ENCODE data around the gene IDH2. TPM values are rescaled to one million over a fixed set of nuclear protein-coding genes. Genes with fewer than 3 reads are reported as not detected.

Gene IDH2
- total and polyA plus RNA-seq, 2 of the 13 experiments (the other 11 are each of a cell fraction or from before 2014, with no cell fraction given), result 121 to 145 TPM

DNA sequence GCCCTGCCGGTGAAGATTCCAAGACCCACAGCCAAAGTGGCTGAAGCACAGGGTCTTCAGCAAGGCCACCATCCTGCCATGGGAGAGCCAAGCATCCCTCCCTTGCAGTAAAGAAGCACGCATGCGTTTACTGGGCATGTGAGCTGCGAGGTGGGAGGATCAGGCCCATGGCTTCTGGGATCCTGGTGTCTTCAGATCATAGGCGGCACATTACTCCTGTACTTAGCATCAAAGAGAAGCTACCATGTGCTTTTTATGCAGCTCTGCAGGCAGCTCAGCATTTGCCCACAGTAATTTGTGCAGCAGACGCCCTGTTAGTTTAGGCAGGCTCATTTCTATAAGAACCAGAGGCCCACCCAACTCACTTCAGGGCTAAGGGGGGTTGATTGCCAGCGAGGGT lies 45.7 kb downstream of the IDH2 start:
- DNase-seq (ENCODE audit: low spot score) (no peak), ATAC-seq (no peak), FAIRE-seq (no peak)
- WGBS (ENCODE audit: low lambda C conversion rate), result 88% methylated on average over 3 of the region's 7 CpGs
- ChIA-PET CTCF (ENCODE audit: low intra/inter-chr PET ratio, low total read pairs) (no interaction called here), POLR2A (interaction anchor here (2.9 kb wide), 1 partner anchor 52 kb away, joined by 36 read pairs; no protein-coding TSS in a partner anchor)
- in situ Hi-C loops (cut with HindIII; ENCODE audit: extremely low pct_ligation_motif_present, low pct_unique_long_range_greater_than_20kb) (no loop called here), intact Hi-C loops (cut with micrococcal nuclease; ENCODE audit: unreplicated experiment) (no loop called here)
- Histone ChIP-seq H3K79me2 (ENCODE audit: insufficient read depth, low read length) (peaks cover 3% of the 10 kb centered on the region), H3K36me3 (replicated peaks in 1 of 2; ENCODE audit: control insufficient read depth in 1 of 2, insufficient read depth in 2 of 2, low read length in 2 of 2) (no peaks in the 10 kb centered on the region), H2AFZ (ENCODE audit: low read length) (no peak overlapping the region), H4K20me1 (ENCODE audit: insufficient read depth, low read length) (peaks cover 13% of the 10 kb centered on the region), H3K4me2 (ENCODE audit: low read depth, low read length) (no peak overlapping the region), H3K27ac (ENCODE audit: extremely low read length, insufficient read depth, low read length) (no peak overlapping the region), H3K4me1 (ENCODE audit: insufficient read depth, low read length) (peaks cover 51% of the 10 kb centered on the region), H3K27me3 (ENCODE audit: control insufficient read depth in 1 of 2, insufficient read depth in 2 of 2, low read length in 2 of 2) (no peaks in the 10 kb centered on the region), H3K9me3 (ENCODE audit: low read length) (no peaks in the 10 kb centered on the region), H3K4me3 (replicated peaks in 1 of 3; ENCODE audit: insufficient read depth in 1 of 3, low read depth in 2 of 3, low read length in 3 of 3) (no peak overlapping the region), H3K9ac (ENCODE audit: insufficient read depth, low read depth, low read length) (no peak overlapping the region)
- BruUV-seq (replicated peaks), result no TSS peak
- TF ChIP-seq DR1 (CRISPR knock-in tag; IDR thresholded peaks at IDR 0.05) (no peak), CREB1 (IDR thresholded peaks at IDR 0.05) (no peak), CREB1 (CRISPR knock-in tag; IDR thresholded peaks at IDR 0.05) (no peak), ZNF34 (CRISPR knock-in tag; IDR thresholded peaks at IDR 0.05; ENCODE audit: borderline replicate concordance) (no peak), ZNF253 (CRISPR knock-in tag; IDR thresholded peaks at IDR 0.05; ENCODE audit: borderline replicate concordance) (no peak), SMAD1 (CRISPR knock-in tag; IDR thresholded peaks at IDR 0.05; ENCODE audit: borderline replicate concordance, low read depth) (no peak), ZNF501 (CRISPR knock-in tag; IDR thresholded peaks at IDR 0.05) (no peak), ZNF180 (CRISPR knock-in tag; IDR thresholded peaks at IDR 0.05; ENCODE audit: borderline replicate concordance, low read depth) (no peak), ZNF567 (CRISPR knock-in tag; IDR thresholded peaks at IDR 0.05; ENCODE audit: borderline replicate concordance) (no peak), SSRP1 (CRISPR knock-in tag; IDR thresholded peaks at IDR 0.05) (no peak), ZNF619 (CRISPR knock-in tag; IDR thresholded peaks at IDR 0.05) (no peak)
- TF ChIP-seq, protein P1, sequence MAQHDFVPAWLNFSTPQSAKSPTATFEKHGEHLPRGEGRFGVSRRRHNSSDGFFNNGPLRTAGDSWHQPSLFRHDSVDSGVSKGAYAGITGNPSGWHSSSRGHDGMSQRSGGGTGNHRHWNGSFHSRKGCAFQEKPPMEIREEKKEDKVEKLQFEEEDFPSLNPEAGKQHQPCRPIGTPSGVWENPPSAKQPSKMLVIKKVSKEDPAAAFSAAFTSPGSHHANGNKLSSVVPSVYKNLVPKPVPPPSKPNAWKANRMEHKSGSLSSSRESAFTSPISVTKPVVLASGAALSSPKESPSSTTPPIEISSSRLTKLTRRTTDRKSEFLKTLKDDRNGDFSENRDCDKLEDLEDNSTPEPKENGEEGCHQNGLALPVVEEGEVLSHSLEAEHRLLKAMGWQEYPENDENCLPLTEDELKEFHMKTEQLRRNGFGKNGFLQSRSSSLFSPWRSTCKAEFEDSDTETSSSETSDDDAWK (CRISPR knock-in tag; IDR thresholded peaks at IDR 0.05), result no peak
- TF ChIP-seq, protein P2, sequence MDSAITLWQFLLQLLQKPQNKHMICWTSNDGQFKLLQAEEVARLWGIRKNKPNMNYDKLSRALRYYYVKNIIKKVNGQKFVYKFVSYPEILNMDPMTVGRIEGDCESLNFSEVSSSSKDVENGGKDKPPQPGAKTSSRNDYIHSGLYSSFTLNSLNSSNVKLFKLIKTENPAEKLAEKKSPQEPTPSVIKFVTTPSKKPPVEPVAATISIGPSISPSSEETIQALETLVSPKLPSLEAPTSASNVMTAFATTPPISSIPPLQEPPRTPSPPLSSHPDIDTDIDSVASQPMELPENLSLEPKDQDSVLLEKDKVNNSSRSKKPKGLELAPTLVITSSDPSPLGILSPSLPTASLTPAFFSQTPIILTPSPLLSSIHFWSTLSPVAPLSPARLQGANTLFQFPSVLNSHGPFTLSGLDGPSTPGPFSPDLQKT (CRISPR knock-in tag; IDR thresholded peaks at IDR 0.05; ENCODE audit: borderline replicate concordance), result no peak
- TF ChIP-seq, protein P3, sequence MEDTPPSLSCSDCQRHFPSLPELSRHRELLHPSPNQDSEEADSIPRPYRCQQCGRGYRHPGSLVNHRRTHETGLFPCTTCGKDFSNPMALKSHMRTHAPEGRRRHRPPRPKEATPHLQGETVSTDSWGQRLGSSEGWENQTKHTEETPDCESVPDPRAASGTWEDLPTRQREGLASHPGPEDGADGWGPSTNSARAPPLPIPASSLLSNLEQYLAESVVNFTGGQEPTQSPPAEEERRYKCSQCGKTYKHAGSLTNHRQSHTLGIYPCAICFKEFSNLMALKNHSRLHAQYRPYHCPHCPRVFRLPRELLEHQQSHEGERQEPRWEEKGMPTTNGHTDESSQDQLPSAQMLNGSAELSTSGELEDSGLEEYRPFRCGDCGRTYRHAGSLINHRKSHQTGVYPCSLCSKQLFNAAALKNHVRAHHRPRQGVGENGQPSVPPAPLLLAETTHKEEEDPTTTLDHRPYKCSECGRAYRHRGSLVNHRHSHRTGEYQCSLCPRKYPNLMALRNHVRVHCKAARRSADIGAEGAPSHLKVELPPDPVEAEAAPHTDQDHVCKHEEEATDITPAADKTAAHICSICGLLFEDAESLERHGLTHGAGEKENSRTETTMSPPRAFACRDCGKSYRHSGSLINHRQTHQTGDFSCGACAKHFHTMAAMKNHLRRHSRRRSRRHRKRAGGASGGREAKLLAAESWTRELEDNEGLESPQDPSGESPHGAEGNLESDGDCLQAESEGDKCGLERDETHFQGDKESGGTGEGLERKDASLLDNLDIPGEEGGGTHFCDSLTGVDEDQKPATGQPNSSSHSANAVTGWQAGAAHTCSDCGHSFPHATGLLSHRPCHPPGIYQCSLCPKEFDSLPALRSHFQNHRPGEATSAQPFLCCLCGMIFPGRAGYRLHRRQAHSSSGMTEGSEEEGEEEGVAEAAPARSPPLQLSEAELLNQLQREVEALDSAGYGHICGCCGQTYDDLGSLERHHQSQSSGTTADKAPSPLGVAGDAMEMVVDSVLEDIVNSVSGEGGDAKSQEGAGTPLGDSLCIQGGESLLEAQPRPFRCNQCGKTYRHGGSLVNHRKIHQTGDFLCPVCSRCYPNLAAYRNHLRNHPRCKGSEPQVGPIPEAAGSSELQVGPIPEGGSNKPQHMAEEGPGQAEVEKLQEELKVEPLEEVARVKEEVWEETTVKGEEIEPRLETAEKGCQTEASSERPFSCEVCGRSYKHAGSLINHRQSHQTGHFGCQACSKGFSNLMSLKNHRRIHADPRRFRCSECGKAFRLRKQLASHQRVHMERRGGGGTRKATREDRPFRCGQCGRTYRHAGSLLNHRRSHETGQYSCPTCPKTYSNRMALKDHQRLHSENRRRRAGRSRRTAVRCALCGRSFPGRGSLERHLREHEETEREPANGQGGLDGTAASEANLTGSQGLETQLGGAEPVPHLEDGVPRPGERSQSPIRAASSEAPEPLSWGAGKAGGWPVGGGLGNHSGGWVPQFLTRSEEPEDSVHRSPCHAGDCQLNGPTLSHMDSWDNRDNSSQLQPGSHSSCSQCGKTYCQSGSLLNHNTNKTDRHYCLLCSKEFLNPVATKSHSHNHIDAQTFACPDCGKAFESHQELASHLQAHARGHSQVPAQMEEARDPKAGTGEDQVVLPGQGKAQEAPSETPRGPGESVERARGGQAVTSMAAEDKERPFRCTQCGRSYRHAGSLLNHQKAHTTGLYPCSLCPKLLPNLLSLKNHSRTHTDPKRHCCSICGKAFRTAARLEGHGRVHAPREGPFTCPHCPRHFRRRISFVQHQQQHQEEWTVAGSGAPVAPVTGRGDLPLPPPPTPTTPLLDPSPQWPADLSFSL (CRISPR knock-in tag; IDR thresholded peaks at IDR 0.05), result no peak
